ENCODE data around the gene SMC6. TPM values are rescaled to one million over a fixed set of nuclear protein-coding genes. Genes with fewer than 3 reads are reported as not detected.

Gene SMC6
- polyA plus RNA-seq, 6 donors from 2014 or later, result 34.4 to 64.8 (median 45.1) TPM

DNA sequence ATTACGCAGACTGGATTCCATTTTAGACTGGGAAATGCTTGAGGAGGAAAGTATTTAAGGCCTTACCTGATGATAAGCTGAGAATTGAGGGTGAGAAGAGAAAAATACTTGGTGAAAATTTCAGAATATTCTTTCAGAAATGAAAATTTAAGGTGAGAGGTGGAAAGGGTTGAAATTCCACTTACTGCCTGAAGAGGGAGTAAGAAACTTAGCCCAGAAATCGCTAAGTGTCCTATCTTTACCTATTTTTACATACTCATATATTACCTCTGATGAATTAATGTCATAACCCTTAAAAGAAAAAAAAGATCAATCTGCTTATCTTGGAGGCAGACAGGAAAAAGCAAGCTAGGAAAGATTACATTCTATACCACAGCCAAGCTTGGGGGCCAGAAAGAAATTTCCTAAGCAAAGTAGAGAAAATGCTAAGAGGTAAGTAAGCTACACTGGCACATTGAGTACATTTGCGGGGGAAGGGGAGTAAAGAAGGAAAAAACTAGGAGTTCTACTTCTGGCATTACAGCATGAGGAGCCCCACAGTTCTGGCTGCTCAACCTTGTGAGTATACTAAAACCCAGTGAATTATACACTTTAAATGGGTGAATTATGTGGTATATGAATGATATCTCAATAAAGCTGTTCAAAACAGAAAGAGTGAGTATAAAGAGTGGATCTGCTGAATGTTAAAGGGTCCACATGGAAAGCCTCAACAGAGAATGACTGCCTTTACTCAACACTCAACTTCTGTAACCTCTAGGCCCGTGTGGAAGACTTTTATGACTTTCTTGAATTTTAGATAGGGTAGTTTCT, 33.8 kb downstream of the SMC6 start:
- no peaks in the 10 kb centered on the region for H3K27me3 Mint-ChIP-seq
- no peak for ATAC-seq (ENCODE audit: low read depth in 2 of 2)
- no peaks in the 10 kb centered on the region for H3K36me3 Mint-ChIP-seq
- peak overlapping the region in 4 of 6 donors; percentile 17 to 79 (median 51) for H3K27ac Mint-ChIP-seq
- no peaks in the 10 kb centered on the region for H3K4me1 Mint-ChIP-seq
- no peak overlapping the region for H3K4me3 Mint-ChIP-seq
- H3K9me3 Mint-ChIP-seq, result no peaks in the 10 kb centered on the region
- peak; percentile 19 for DNase-seq

DNA sequence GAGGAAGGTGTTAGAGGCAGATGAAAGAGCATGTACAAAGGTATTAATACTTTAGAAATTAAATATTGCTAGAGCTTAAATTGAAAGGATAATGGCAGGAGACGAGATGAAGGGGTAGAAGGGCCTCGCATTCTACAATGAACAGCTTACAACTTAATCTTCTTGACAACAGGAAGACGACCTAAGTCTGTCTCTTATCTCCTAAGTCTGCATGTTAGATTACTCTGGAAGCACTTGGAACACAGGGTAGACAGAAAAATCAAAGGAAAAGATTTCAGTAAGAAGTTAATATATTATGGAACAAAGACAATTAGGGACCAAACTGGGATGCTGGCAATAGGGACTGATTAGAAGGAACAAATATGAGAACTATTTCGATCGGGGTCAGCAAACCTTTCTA, 34.9 kb downstream of the SMC6 start:
- H3K27me3 Mint-ChIP-seq, result no peaks in the 10 kb centered on the region
- H3K27ac Mint-ChIP-seq, result no peak overlapping the region
- peaks cover 0 to 5% of the 10 kb centered on the region in 2 donors for H3K36me3 Mint-ChIP-seq
- H3K9me3 Mint-ChIP-seq, result no peaks in the 10 kb centered on the region
- no peak for DNase-seq
- H3K4me3 Mint-ChIP-seq, result no peak overlapping the region
- no peak for ATAC-seq (ENCODE audit: low read depth in 2 of 2)
- H3K4me1 Mint-ChIP-seq, result no peaks in the 10 kb centered on the region

DNA sequence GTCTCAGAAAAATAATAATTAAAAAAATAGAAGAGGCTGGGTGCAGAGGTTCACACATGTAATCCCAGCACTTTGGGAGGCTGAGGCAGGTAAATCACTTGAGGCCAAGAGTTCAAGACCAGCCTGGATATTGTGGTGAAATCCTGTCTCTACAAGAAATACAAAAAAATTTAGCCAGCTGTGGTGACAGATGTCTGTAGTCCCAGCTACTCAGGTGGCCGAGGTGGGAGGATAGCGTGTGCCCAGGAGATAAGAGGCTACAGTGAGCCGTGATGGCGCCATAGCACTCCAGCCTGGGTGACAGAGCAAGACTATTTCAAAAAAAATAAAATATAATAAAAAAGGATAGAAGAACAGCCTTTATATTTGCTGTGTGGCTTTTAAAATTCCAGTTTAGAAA, 35.9 kb downstream of the SMC6 start:
- Mint-ChIP-seq H3K9me3 (no peaks in the 10 kb centered on the region), H3K4me1 (no peaks in the 10 kb centered on the region), H3K27me3 (no peaks in the 10 kb centered on the region), H3K27ac (peak overlapping the region in 1 of 6 donors; percentile 84), H3K36me3 (peaks cover 6 to 12% of the 10 kb centered on the region in 2 donors), H3K4me3 (no peak overlapping the region)
- ATAC-seq (ENCODE audit: low read depth in 2 of 2) (no peak), DNase-seq (no peak)

DNA sequence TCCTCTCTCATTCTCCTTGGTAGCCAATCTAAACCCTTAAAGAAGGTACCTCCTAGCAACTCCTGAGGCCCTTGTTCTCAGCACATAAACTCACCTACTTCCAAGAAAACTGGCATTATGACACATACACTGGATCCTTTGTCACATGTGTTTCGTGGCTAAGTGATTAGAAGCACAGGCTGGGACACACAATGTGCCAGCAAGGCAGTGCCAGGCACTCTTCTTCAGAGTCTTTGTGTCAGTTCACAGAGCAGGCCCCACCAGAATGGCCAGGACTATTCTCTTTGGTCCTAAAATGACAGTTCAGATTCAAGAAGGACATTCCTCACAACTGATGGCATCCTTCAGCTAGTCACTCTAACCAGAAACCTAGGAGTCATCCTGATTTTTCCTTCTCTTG, 40.3 kb downstream of the SMC6 start:
- Mint-ChIP-seq H3K4me1 (no peaks in the 10 kb centered on the region), H3K27me3 (no peaks in the 10 kb centered on the region), H3K36me3 (peaks cover 6 to 12% of the 10 kb centered on the region in 2 donors), H3K27ac (peak overlapping the region in 3 of 6 donors; percentile 12 to 62 (median 17)), H3K9me3 (no peaks in the 10 kb centered on the region), H3K4me3 (no peak overlapping the region)
- no peak for ATAC-seq (ENCODE audit: low read depth in 2 of 2)
- DNase-seq, result no peak

DNA sequence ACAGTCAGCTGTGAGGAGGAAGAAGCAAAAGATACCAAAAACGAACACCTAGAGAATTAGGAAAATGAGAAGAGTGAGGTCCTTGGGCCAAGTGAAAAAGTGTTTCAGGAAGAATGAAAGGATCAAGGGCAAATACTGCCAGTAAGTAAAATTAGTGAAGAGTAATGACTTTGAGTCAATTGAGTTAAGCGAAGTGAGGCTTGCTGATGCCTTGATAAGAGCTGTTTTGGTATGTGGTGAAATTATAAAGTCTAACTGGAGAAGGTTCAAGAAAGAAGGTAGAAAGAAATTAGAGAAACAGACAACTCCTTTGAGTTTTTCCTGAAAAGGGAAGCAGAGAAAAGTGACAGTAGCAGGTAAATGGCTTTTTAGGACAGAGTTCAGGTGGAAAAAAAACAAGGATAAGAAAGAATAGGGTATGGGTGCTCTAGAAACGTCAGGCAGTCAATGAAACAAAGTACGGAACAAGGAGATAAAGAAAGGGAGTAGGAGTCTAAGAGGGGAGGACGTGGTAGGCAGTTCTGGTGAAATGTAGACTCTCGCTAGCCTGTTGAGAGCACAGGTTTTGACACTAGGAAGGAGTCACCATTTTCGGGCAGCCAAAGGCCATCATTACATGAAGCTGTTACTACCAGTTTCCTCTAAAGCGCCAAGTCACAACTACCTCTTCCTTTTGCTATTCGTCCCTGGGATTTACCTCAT, 42.9 kb downstream of the SMC6 start:
- no peak overlapping the region for H3K27ac Mint-ChIP-seq
- no peak overlapping the region for H3K4me3 Mint-ChIP-seq
- no peak for ATAC-seq (ENCODE audit: low read depth in 2 of 2)
- no peak for DNase-seq
- peaks cover 12 to 14% of the 10 kb centered on the region in 2 donors for H3K36me3 Mint-ChIP-seq
- no peaks in the 10 kb centered on the region for H3K4me1 Mint-ChIP-seq
- H3K9me3 Mint-ChIP-seq, result no peaks in the 10 kb centered on the region
- no peaks in the 10 kb centered on the region for H3K27me3 Mint-ChIP-seq

DNA sequence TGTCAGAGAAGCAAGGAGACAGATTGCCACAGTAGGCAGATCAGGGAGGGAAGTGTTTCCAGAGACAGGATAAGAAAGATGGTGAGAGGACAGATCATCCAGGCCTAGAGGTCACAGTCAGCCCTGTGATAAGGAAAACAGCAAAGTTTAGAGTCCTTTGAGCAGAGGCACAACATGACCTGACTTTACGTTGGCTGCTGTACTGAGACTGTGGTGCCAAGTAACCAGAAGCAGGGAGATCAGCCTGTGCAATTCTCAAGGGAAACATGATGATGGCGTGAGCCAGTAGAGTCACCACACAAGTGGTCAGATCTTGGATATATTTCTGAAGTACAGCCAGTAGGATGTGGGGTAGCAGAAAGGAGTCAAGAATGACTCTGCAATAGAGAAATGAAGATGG, 43.7 kb downstream of the SMC6 start:
- peaks cover 12 to 14% of the 10 kb centered on the region in 2 donors for H3K36me3 Mint-ChIP-seq

DNA sequence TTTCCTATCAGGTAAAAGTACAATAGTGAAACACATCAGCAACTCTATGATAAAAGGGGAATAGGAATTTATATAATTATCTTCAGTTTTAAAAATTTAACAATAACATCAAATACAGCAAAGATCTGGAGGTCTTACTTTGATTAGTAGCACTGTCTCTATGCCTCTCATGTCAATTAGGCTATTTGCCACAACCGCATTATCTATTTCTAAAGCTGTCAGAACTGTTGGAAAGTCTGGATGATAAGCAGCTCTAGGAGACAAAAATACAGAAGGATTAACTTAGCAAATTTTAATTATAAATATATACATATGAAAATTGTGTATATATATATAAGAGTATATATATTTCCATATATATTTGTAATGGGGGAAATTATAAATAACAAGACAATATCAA, 45.1 kb downstream of the SMC6 start:
- H3K27ac Mint-ChIP-seq, result peak overlapping the region in 1 of 6 donors; percentile 37
- no peak for ATAC-seq (ENCODE audit: low read depth in 2 of 2)
- peaks cover 14 to 16% of the 10 kb centered on the region in 2 donors for H3K36me3 Mint-ChIP-seq
- no peaks in the 10 kb centered on the region for H3K4me1 Mint-ChIP-seq
- no peaks in the 10 kb centered on the region for H3K9me3 Mint-ChIP-seq
- H3K4me3 Mint-ChIP-seq, result no peak overlapping the region
- DNase-seq, result no peak
- no peaks in the 10 kb centered on the region for H3K27me3 Mint-ChIP-seq

More for the DNA sequence above, 43.7 kb downstream of the SMC6 start:
- Mint-ChIP-seq H3K27ac (no peak overlapping the region), H3K9me3 (no peaks in the 10 kb centered on the region), H3K4me3 (no peak overlapping the region), H3K27me3 (no peaks in the 10 kb centered on the region), H3K4me1 (no peaks in the 10 kb centered on the region)
- DNase-seq (no peak), ATAC-seq (ENCODE audit: low read depth in 2 of 2) (no peak)

DNA sequence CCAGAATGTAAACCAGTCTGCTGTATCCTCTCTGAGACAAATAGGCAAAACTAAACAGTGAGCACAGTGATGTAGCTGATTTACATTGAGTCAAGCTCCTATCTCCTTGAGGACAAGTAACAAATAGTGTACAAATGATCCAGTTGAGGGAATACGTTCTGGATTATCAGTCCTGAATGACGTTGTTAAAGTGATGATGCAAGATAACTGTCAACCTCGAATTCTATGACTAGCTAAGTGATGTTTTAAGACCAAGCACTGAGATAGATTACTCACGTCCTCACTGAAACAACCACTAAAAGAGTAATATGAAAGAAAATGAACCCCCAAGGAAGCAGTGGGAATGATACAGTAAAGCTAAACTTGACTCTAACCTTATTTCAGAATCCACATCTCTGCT, 46.8 kb downstream of the SMC6 start:
- ATAC-seq (ENCODE audit: low read depth in 2 of 2) (no peak), DNase-seq (no peak)
- peaks cover 0 to 2% (median 0%) of the 10 kb centered on the region in 7 donors for H3K9me3 Mint-ChIP-seq
- H3K27me3 Mint-ChIP-seq, result no peaks in the 10 kb centered on the region
- peak overlapping the region in 1 of 6 donors; percentile 52 for H3K27ac Mint-ChIP-seq
- no peak overlapping the region for H3K4me3 Mint-ChIP-seq
- no peaks in the 10 kb centered on the region for H3K4me1 Mint-ChIP-seq
- peaks cover 11 to 13% of the 10 kb centered on the region in 2 donors for H3K36me3 Mint-ChIP-seq

DNA sequence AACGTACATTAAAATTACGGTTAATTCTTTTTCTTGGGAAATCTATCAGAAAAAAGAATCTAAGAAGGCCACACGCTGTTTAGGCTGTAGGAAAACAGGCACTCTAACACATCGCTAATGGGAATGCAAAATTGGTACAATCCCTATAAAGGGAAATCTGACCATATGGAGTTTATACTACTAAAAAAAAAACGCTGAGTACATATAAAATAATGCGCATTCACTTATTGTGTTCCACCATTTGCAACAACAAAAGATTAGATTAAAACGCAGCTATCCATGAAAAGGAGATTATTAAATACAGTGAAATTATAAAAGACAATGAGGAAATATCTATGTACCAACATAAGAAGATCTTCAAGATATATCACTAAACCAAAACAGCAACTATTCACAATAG, 62.8 kb downstream of the SMC6 start:
- Mint-ChIP-seq H3K9me3 (peaks cover 0 to 3% (median 0%) of the 10 kb centered on the region in 7 donors), H3K4me1 (peaks cover 0 to 2% (median 0%) of the 10 kb centered on the region in 3 donors), H3K27ac (no peak overlapping the region), H3K4me3 (no peak overlapping the region), H3K36me3 (peaks cover 11 to 34% of the 10 kb centered on the region in 2 donors), H3K27me3 (no peaks in the 10 kb centered on the region)
- DNase-seq (no peak), ATAC-seq (ENCODE audit: low read depth in 2 of 2) (no peak)

DNA sequence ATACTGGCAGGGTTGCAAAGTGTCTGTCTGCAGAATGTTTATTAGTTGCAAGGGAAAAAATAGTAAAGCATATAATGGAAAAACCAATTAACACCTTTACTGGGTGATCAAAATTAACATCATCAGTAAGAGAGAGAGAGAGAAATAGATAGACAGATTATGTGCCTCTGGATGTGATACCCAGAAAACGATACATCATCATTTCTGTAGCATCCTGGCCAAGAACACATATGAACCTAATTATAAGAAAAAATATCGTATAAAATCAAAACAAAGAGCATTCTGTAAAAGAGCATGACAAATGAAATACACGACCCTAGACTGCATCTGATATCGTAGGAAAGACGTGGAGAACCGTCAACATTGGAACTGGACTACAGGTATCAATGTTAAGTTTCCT, 64.6 kb downstream of the SMC6 start:
- no peak overlapping the region for H3K4me3 Mint-ChIP-seq
- no peak for ATAC-seq (ENCODE audit: low read depth in 2 of 2)
- no peak for DNase-seq
- peaks cover 11 to 38% of the 10 kb centered on the region in 2 donors for H3K36me3 Mint-ChIP-seq
- no peaks in the 10 kb centered on the region for H3K27me3 Mint-ChIP-seq
- H3K4me1 Mint-ChIP-seq, result peaks cover 2 to 6% (median 4%) of the 10 kb centered on the region in 3 donors
- peak overlapping the region in 1 of 6 donors; percentile 27 for H3K27ac Mint-ChIP-seq
- H3K9me3 Mint-ChIP-seq, result peaks cover 0 to 3% (median 0%) of the 10 kb centered on the region in 7 donors

DNA sequence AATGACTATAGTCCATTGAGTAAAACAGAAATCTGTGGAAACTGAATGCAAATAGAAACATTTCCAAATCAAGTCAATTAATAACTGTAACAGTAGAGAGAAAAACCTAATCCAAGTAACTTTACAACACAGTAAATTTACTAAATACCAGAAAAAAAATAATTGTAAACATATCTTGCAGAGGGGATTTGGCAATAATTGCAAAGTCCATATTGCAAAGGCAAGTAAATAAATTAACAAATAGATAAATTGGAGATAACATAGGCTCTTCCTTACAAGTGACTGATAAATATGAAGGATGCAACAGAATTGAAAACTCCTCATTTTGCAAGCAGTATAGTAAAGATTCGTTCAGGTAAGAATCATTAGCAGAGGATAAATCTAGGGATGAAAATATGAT, 65.0 kb downstream of the SMC6 start:
- no peaks in the 10 kb centered on the region for H3K27me3 Mint-ChIP-seq
- H3K4me1 Mint-ChIP-seq, result peaks cover 2 to 6% (median 4%) of the 10 kb centered on the region in 3 donors
- H3K4me3 Mint-ChIP-seq, result no peak overlapping the region
- peaks cover 11 to 34% of the 10 kb centered on the region in 2 donors for H3K36me3 Mint-ChIP-seq
- ATAC-seq (ENCODE audit: low read depth in 2 of 2) (no peak), DNase-seq (no peak)
- peaks cover 0 to 3% (median 0%) of the 10 kb centered on the region in 7 donors for H3K9me3 Mint-ChIP-seq
- H3K27ac Mint-ChIP-seq, result no peak overlapping the region

DNA sequence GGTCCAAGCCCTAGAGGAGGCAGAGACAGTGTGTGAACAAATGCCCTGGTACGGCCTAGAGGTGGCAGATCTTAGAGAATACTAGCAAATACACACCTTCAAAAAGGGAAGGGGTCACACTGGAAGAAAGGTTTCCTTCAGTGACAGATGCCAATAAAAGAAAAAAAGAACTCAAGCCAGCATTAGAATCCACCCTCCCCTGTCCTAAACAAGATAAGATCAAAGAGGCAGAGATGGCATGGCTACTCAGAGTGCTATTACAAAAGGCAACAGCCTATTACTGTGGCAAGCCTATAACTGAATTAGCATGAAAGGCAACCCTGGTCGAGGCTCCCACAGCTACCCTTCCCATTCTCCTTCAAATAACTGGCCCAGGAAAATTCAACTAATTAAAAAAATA, 69.6 kb downstream of the SMC6 start:
- H3K27me3 Mint-ChIP-seq, result no peaks in the 10 kb centered on the region
- peaks cover 22 to 32% of the 10 kb centered on the region in 2 donors for H3K36me3 Mint-ChIP-seq
- no peaks in the 10 kb centered on the region for H3K9me3 Mint-ChIP-seq
- H3K27ac Mint-ChIP-seq, result peak overlapping the region in 1 of 6 donors; percentile 92
- H3K4me3 Mint-ChIP-seq, result no peak overlapping the region
- DNase-seq, result no peak
- H3K4me1 Mint-ChIP-seq, result peaks cover 0 to 6% (median 4%) of the 10 kb centered on the region in 3 donors
- ATAC-seq (ENCODE audit: low read depth in 2 of 2), result no peak

DNA sequence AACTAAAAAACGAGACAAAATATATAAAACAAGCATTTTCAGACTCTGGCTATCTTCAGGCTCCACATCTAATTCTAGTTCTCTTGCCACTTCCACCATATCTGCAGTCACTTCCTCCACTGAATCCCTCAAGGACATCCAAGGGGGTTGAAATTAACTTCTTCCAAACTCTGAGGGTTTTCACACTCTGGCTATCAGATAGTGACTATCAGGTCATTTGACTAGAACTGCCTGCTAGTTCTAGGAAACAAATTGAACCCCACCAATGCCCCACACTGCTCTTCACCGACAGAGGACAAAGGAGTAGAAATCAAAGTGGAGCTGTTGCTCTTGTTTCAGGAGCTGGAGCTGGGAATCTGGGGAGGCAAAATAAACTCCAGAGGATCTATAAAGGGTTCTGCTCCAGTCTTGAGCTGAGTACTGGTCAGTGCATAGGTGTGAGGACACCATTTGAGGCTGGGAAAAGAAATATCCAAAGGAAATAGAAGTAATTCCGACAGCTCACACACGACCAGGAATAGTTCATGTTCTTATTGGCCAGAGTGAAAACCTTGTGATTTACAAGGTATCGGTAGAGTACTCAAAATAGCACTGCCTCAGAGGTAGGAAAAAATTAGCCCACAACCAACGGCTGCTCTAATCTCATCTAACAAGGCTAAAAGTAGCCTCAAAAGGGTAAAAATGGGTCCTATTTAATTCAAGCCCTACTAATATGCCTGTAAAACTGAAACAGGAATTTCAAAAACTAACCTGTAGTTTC, 71.3 kb downstream of the SMC6 start:
- Mint-ChIP-seq H3K4me1 (peaks cover 0 to 6% (median 4%) of the 10 kb centered on the region in 3 donors), H3K9me3 (no peaks in the 10 kb centered on the region), H3K27me3 (no peaks in the 10 kb centered on the region), H3K27ac (peak overlapping the region in 1 of 6 donors; percentile 24), H3K36me3 (peaks cover 22 to 30% of the 10 kb centered on the region in 2 donors), H3K4me3 (no peak overlapping the region)
- DNase-seq (no peak), ATAC-seq (ENCODE audit: low read depth in 2 of 2) (no peak)

All from naive B cell (primary cell).